Transverse colon (tissue), 4 donors: Measurements from ENCODE around the gene ARFGAP3. TPM values are rescaled to one million over a fixed set of nuclear protein-coding genes. Genes with fewer than 3 reads are reported as not detected.

Source experiments
- DNase-seq: peaks from one replicate; pipeline ENCODE4 v3.0.0-alpha.2; 2019
- H3K27ac ChIP-seq, 4 donors: fragments of 200-600 bp; sonication (generic); 2 replicates each; pipeline ENCODE4 v1.5.1; 2016 to 2018; ENCODE audit warnings: inconsistent platforms in 4 of 4
- H3K27me3 ChIP-seq: fragments of 200-600 bp; sonication (generic); 2 replicates; pipeline ENCODE4 v1.5.1; 2017; ENCODE audit warnings: inconsistent platforms
- H3K36me3 ChIP-seq, 4 donors: fragments of 200-600 bp; sonication (generic); 2 replicates each; pipeline ENCODE4 v1.5.1; 2017 to 2019; ENCODE audit warnings: inconsistent platforms in 4 of 4
- H3K4me1 ChIP-seq, 4 donors: fragments of 200-600 bp; sonication (generic); 2 replicates each; pipeline ENCODE4 v1.5.1; 2017 to 2020; ENCODE audit warnings: inconsistent platforms in 4 of 4
- H3K4me3 ChIP-seq, 4 donors: fragments of 200-600 bp; sonication (generic); 1 replicate in 1 of 4; 2 replicates in 3 of 4; pipeline versions ENCODE4 v1.5.1 to v1.6.1; 2017 to 2019; ENCODE audit warnings: inconsistent platforms in 4 of 4
- H3K9me3 ChIP-seq, 2 donors: fragments of 200-600 bp; sonication (generic); 2 replicates each; pipeline ENCODE4 v1.5.1; 2017 to 2019; ENCODE audit warnings: inconsistent platforms in 2 of 2
- CTCF ChIP-seq, 5 experiments: fragments of 200-600 bp in 3 of 5; fragments of 450-650 bp in 2 of 5; sonication (generic) in 3 of 5; IDR thresholded peaks; 1 replicate in 2 of 5; 2 replicates in 3 of 5; pipeline ENCODE4 v1.5.1; 2016 to 2017; ENCODE audit warnings: antibody characterized with exemption in 5 of 5, inconsistent platforms in 3 of 5, mild to moderate bottlenecking in 2 of 5, moderate library complexity in 1 of 5
- EP300 ChIP-seq: sonication (generic); formaldehyde crosslinking; IDR thresholded peaks from one replicate; pipeline ENCODE4 v1.6.1; 2017; ENCODE audit warnings: antibody characterized with exemption, low read depth
- POLR2A ChIP-seq: fragments of 450-650 bp; IDR thresholded peaks from one replicate; pipeline ENCODE4 v1.6.1; 2016; ENCODE audit warnings: antibody characterized with exemption, mild to moderate bottlenecking, moderate library complexity
- POLR2AphosphoS5 ChIP-seq, 3 donors: sonication (generic); formaldehyde crosslinking; IDR thresholded peaks; one replicate each; pipeline ENCODE4 v1.6.1; 2016; ENCODE audit warnings: antibody characterized with exemption in 3 of 3
- WGBS, 2 donors: methylation state at CpG; one replicate each; pipeline ENCODE4 v1.1.5; 2018; ENCODE audit warnings: low coverage in 1 of 2; 5-methylcytosine and 5-hydroxymethylcytosine counted together
- in situ Hi-C, 4 donors: fragments of 200-750 bp; cut with MboI; loops; one replicate each; pipeline versions ENCODE4 v1.15.0 to v1.15.1; 2017; ENCODE audit warnings: low sequenced_read_pairs in 3 of 4, low pct_ligation_motif_present in 1 of 4, low pct_unique_long_range_greater_than_20kb in 1 of 4
- intact Hi-C: fragments of 100-400 bp; cut with DNase I; formaldehyde crosslinking; loops from one replicate; pipeline ENCODE4 v1.15.1; 2023; ENCODE audit warnings: low total_unique reads
- total RNA-seq, 4 donors: library from RNA; depleted of rRNA; stranded (reverse); fragments of >200 nt; gene quantifications; one replicate each; pipeline ENCODE4 v1.1.0, GENCODE V29; 2016

Gene ARFGAP3
- total RNA-seq, 4 donors from 2014 or later = 24.3 to 43.5 (median 33.3) TPM

- Histone ChIP-seq H3K9me3 (no peaks in the 10 kb centered on the region), H3K4me1 (peaks cover 0 to 3% (median 0%) of the 10 kb centered on the region in 4 donors), H3K4me3 (no peak overlapping the region), H3K27me3 (no peaks in the 10 kb centered on the region), H3K27ac (peak overlapping the region in 1 of 4 donors; percentile 32), H3K36me3 (no peaks in the 10 kb centered on the region)
- intact Hi-C loops (no loop called here), in situ Hi-C loops (no loop called here)
- TF ChIP-seq POLR2A (no peak), EP300 (no peak), CTCF (IDR thresholded peaks at IDR 0.05) (peak; percentile 86 to 90 (median 87))
- DNase-seq = peak; percentile 42
- WGBS, 2 donors = 6 to 30% methylated on average over 3 to 6 of the region's 6 CpGs
These were observed 77.0 kb downstream of the ARFGAP3 start for GRCh38 chr22:42780070-42780540.

- Histone ChIP-seq H3K27me3 (no peaks in the 10 kb centered on the region), H3K36me3 (no peaks in the 10 kb centered on the region), H3K4me3 (no peak overlapping the region), H3K27ac (no peak overlapping the region), H3K4me1 (peaks cover 0 to 3% (median 0%) of the 10 kb centered on the region in 4 donors), H3K9me3 (no peaks in the 10 kb centered on the region)
- no peak for DNase-seq
- in situ Hi-C loops (loop anchor here in 1 of 4 donors (10.0 kb wide), 1 partner anchor 112 kb away; no protein-coding TSS in a partner anchor), intact Hi-C loops (no loop called here)
- TF ChIP-seq POLR2AphosphoS5 (IDR thresholded peaks at IDR 0.05) (no peak), POLR2A (no peak), EP300 (no peak), CTCF (IDR thresholded peaks at IDR 0.05) (no peak)
- 94 to 97% methylated on average over 12 of the region's 12 CpGs for whole genome bisulfite sequencing, 2 donors
These were observed 79.9 kb downstream of the ARFGAP3 start for GRCh38 chr22:42777126-42777525.

GRCh38 chr22:42773167-42773566 lies 83.9 kb downstream of the ARFGAP3 start:
- DNase-seq = no peak
- 56% methylated on average over 14 of the region's 14 CpGs; no CpG with 5 or more reads in 1 of the 2 donors for WGBS, 2 donors
- H3K4me1 ChIP-seq = peaks cover 3 to 16% (median 8%) of the 10 kb centered on the region in 4 donors
- H3K4me3 ChIP-seq = no peak overlapping the region
- in situ Hi-C loops = loop anchor here in 1 of 4 donors (10.0 kb wide), 1 partner anchor 108 kb away; no protein-coding TSS in a partner anchor
- H3K27ac ChIP-seq = no peak overlapping the region
- intact Hi-C loops = no loop called here
- no peaks in the 10 kb centered on the region for H3K27me3 ChIP-seq
- H3K9me3 ChIP-seq = no peaks in the 10 kb centered on the region
- TF ChIP-seq POLR2AphosphoS5 (IDR thresholded peaks at IDR 0.05) (no peak), CTCF (IDR thresholded peaks at IDR 0.05) (no peak), EP300 (no peak)
- H3K36me3 ChIP-seq = no peaks in the 10 kb centered on the region

- Histone ChIP-seq H3K4me1 (peaks cover 3 to 16% (median 8%) of the 10 kb centered on the region in 4 donors), H3K9me3 (no peaks in the 10 kb centered on the region), H3K27me3 (no peaks in the 10 kb centered on the region), H3K27ac (no peak overlapping the region), H3K36me3 (no peaks in the 10 kb centered on the region), H3K4me3 (no peak overlapping the region)
- 95% methylated on average over 3 of the region's 3 CpGs; no CpG with 5 or more reads in 1 of the 2 donors for WGBS, 2 donors
- no peak for TF ChIP-seq EP300
- no peak for TF ChIP-seq POLR2AphosphoS5 (IDR thresholded peaks at IDR 0.05)
- no peak for TF ChIP-seq CTCF (IDR thresholded peaks at IDR 0.05)
- no peak for TF ChIP-seq POLR2A
- in situ Hi-C loops = loop anchor here in 1 of 4 donors (10.0 kb wide), 1 partner anchor 108 kb away; no protein-coding TSS in a partner anchor
- DNase-seq = no peak
- intact Hi-C loops = no loop called here
These were observed 84.4 kb downstream of the ARFGAP3 start for GRCh38 chr22:42772647-42773046.
